PC-3 (cell line): ENCODE data around the gene HLCS. TPM values are rescaled to one million over a fixed set of nuclear protein-coding genes. Genes with fewer than 3 reads are reported as not detected.

Experiments used
- ATAC-seq: fragments of 200-7000 bp; cut with Tn5 transposase; 2 replicates; pipeline ENCODE4 v1.9.1; 2020; ENCODE audit warnings: mild to moderate bottlenecking, moderate library complexity
- BruUV-seq: library from RNA; stranded (reverse); fragments of 400-500 nt; replicated peaks from 2 replicates; lab custom pipeline; 2021; lab: Mats Ljungman, UMichigan
- CTCF ChIA-PET: fragments of 300-600 bp; sonication (Branson Sonifier 250); formaldehyde crosslinking; loops from one replicate; lab custom pipeline; 2022; ENCODE audit warnings: antibody characterized with exemption; lab: Charles Lee
- POLR2A ChIA-PET: fragments of 300-600 bp; sonication (Branson Sonifier 250); formaldehyde crosslinking; loops from one replicate; lab custom pipeline; 2022; ENCODE audit warnings: antibody characterized with exemption; ENCODE audit not compliant: unreplicated experiment; lab: Charles Lee
- DNase-seq: peaks from one replicate; pipeline ENCODE4 v3.0.0-alpha.2; 2015
- H2AFZ ChIP-seq: fragments of 300-600 bp; sonication (generic); 2 replicates; pipeline ENCODE4 v1.6.0; 2016; ENCODE audit warnings: antibody characterized with exemption, low read length
- H3F3A ChIP-seq: fragments of 300-600 bp; sonication (generic); one replicate; pipeline ENCODE4 v1.6.0; 2017; ENCODE audit warnings: antibody characterized with exemption, low read length, control low read depth, mild to moderate bottlenecking; ENCODE audit not compliant: unreplicated experiment
- H3K27ac ChIP-seq: fragments of 300-600 bp; sonication (generic); 2 replicates; pipeline ENCODE4 v1.5.1; 2016; ENCODE audit warnings: mild to moderate bottlenecking, low read length
- H3K27me3 ChIP-seq: fragments of 300-600 bp; sonication (generic); 2 replicates; pipeline ENCODE4 v1.6.1; 2016; ENCODE audit warnings: low read length, mixed read lengths
- H3K36me3 ChIP-seq: fragments of 300-600 bp; sonication (generic); 2 replicates; pipeline ENCODE4 v1.6.1; 2016; ENCODE audit warnings: low read depth, mixed run types, low read length, mixed read lengths
- H3K4me1 ChIP-seq: fragments of 300-600 bp; sonication (generic); 2 replicates; pipeline ENCODE4 v1.5.1; 2016; ENCODE audit warnings: low read length; ENCODE audit not compliant: insufficient read depth
- H3K4me2 ChIP-seq: fragments of 300-600 bp; sonication (generic); 2 replicates; pipeline ENCODE4 v1.6.0; 2016; ENCODE audit warnings: low read length
- H3K4me3 ChIP-seq: fragments of 300-600 bp; sonication (generic); 2 replicates; pipeline ENCODE4 v1.5.1; 2016; ENCODE audit warnings: mild to moderate bottlenecking, low read length, mixed read lengths
- H3K79me2 ChIP-seq: fragments of 300-600 bp; sonication (generic); 2 replicates; pipeline ENCODE4 v1.6.1; 2017; ENCODE audit warnings: low read length, mixed read lengths
- H3K9ac ChIP-seq: fragments of 300-600 bp; sonication (generic); 2 replicates; pipeline ENCODE4 v1.6.0; 2016; ENCODE audit warnings: mild to moderate bottlenecking, low read length
- H3K9me2 ChIP-seq: fragments of 300-600 bp; sonication (generic); replicated peaks from 2 replicates; pipeline ENCODE4 v1.6.1; 2016; ENCODE audit warnings: mixed run types, low read length, mixed read lengths
- H3K9me3 ChIP-seq: fragments of 300-600 bp; sonication (generic); 2 replicates; pipeline ENCODE4 v1.6.1; 2016; ENCODE audit warnings: low read length, mixed read lengths
- H4K20me1 ChIP-seq: fragments of 300-600 bp; sonication (generic); 2 replicates; pipeline ENCODE4 v1.6.1; 2016; ENCODE audit warnings: low read length, mixed read lengths
- EZH2 ChIP-seq: fragments of 300-600 bp; sonication (generic); IDR thresholded peaks from one replicate; pipeline ENCODE4 v1.6.1; 2017; ENCODE audit warnings: antibody characterized with exemption, mild to moderate bottlenecking, low read length; ENCODE audit not compliant: unreplicated experiment
- EZH2phosphoT487 ChIP-seq: fragments of 300-600 bp; sonication (generic); IDR thresholded peaks from 2 replicates; pipeline ENCODE4 v1.6.1; 2018; ENCODE audit warnings: mild to moderate bottlenecking, antibody characterized with exemption, low read length, borderline replicate concordance
- intact Hi-C: fragments of 100-400 bp; cut with micrococcal nuclease; formaldehyde crosslinking; loops from 2 replicates; pipeline ENCODE4 v1.9.0; 2023
- total RNA-seq: library from RNA; depleted of rRNA; stranded (reverse); fragments of >200 nt; gene quantifications from 2 replicates; pipeline ENCODE4 v1.2.3, GENCODE V29; 2014
- TF ChIP-seq, protein P1 (sequence below): fragments of 300-600 bp; sonication (generic); conservative IDR thresholded peaks from 2 replicates; pipeline ENCODE4 v1.5.1; 2017; ENCODE audit warnings: antibody characterized with exemption, low read depth, mild to moderate bottlenecking, low read length

The HLCS gene
- total RNA-seq, 1 experiment from 2014 or later, result 44.1 TPM

DNA sequence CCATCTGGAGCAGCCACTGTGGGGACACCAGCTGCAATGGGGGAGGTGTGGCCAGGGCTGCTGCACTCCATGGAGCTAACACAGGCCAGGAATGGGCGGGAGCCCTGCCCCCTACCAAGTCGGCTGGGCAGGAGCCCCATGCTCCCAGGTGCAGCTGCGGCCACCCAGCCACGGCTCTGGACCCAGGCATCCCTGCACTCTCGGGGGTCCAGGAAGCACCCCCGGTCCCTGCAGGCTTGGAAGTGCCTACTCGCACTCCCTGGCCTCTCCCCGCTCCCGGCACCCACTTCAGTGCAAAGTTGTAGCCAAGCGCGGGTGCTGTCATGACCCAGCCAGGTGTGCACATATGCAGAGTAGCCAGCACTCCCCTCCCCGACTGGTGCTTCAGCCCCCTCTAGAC is 91.8 kb downstream of the HLCS start:
- Histone ChIP-seq H3K27ac (no peak overlapping the region), H3K27me3 (no peaks in the 10 kb centered on the region), H3K79me2 (no peaks in the 10 kb centered on the region), H3K9ac (no peak overlapping the region), H3F3A (no peaks in the 10 kb centered on the region), H3K9me3 (peaks cover 13% of the 10 kb centered on the region), H4K20me1 (no peaks in the 10 kb centered on the region), H3K9me2 (no peaks in the 10 kb centered on the region), H3K4me2 (no peak overlapping the region), H3K4me1 (peaks cover 9% of the 10 kb centered on the region), H3K4me3 (no peak overlapping the region), H2AFZ (no peak overlapping the region), H3K36me3 (peaks cover 14% of the 10 kb centered on the region)
- ChIA-PET CTCF (interaction anchor here (0.7 kb wide), 1 partner anchor 28 kb away, joined by 3 read pairs; no protein-coding TSS in a partner anchor), POLR2A (no interaction called here)
- TF ChIP-seq, protein P1, sequence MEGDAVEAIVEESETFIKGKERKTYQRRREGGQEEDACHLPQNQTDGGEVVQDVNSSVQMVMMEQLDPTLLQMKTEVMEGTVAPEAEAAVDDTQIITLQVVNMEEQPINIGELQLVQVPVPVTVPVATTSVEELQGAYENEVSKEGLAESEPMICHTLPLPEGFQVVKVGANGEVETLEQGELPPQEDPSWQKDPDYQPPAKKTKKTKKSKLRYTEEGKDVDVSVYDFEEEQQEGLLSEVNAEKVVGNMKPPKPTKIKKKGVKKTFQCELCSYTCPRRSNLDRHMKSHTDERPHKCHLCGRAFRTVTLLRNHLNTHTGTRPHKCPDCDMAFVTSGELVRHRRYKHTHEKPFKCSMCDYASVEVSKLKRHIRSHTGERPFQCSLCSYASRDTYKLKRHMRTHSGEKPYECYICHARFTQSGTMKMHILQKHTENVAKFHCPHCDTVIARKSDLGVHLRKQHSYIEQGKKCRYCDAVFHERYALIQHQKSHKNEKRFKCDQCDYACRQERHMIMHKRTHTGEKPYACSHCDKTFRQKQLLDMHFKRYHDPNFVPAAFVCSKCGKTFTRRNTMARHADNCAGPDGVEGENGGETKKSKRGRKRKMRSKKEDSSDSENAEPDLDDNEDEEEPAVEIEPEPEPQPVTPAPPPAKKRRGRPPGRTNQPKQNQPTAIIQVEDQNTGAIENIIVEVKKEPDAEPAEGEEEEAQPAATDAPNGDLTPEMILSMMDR, result no peak
- TF ChIP-seq EZH2phosphoT487 (no peak), EZH2 (no peak)
- BruUV-seq, result no TSS peak
- DNase-seq (no peak), ATAC-seq (peak; percentile 14)
- intact Hi-C loops, result no loop called here

DNA sequence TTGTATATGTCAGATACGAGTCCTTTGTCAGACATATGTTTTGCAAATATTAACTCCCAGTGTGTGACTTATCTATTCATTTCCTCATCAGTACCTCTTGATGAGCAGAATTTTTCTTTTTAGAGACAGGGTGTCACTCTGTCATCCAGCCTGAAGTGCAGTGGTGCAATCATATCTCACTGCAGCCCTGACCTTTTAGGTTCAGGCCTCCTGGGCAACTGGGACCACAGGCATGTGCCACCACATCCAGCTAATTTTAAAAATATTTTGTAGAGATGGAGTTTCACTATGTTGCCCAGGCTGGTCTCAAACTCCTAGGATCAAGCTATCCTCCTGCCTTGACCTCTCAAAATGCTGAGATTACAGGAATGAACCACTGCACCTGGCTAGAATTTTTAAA is 93.0 kb downstream of the HLCS start:
- H3K9ac ChIP-seq, result no peak overlapping the region
- H2AFZ ChIP-seq, result no peak overlapping the region
- peaks cover 12% of the 10 kb centered on the region for H3K9me3 ChIP-seq
- no peaks in the 10 kb centered on the region for H3K27me3 ChIP-seq
- TF ChIP-seq, protein P1, result no peak
- TF ChIP-seq EZH2, result no peak
- no peak for TF ChIP-seq EZH2phosphoT487
- ATAC-seq (peak; percentile 42; the same call in 1 of the 2 replicates), DNase-seq (peak; percentile 23)
- no peaks in the 10 kb centered on the region for H4K20me1 ChIP-seq
- peak overlapping the region; percentile 4; the same call in 1 of the 2 replicates for H3K27ac ChIP-seq
- no TSS peak for BruUV-seq
- H3K4me3 ChIP-seq, result no peak overlapping the region
- peak overlapping the region; percentile 24 for H3K4me2 ChIP-seq
- no peaks in the 10 kb centered on the region for H3K9me2 ChIP-seq
- POLR2A ChIA-PET, result interaction anchor here (0.6 kb wide), 1 partner anchor 13 kb away, joined by 3 read pairs; no protein-coding TSS in a partner anchor
- intact Hi-C loops, result no loop called here
- peaks cover 9% of the 10 kb centered on the region for H3K4me1 ChIP-seq
- peaks cover 12% of the 10 kb centered on the region for H3K36me3 ChIP-seq
- no peaks in the 10 kb centered on the region for H3K79me2 ChIP-seq
- CTCF ChIA-PET, result no interaction called here
- H3F3A ChIP-seq, result no peaks in the 10 kb centered on the region

DNA sequence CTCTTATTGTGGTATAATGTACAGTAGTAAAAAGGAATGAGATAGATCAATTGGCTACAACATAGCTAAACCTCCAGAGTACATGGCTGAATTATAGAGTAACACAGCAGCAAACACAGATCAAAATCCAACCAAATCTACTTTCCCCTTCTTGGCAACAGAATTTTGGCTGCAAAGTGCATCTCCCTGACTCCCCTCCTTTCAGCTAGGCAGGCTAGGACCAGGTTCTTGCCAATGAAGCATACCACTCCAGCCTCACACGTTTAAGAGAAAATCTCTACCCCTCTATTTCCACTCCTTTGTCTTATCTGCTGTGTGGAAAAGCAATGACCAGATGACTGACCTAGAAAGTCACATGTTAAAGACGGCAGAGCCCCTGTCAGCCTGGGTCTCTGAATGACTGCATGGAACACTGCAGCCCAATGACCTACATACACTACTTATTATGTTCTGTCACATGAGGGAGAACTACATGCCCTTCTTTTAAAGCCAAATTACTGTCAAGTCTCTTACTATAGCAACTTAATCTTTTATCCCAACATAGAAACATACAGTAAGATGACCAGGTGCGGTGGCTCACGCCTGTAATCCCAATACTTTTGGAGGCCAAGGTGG is 99.1 kb downstream of the HLCS start:
- POLR2A ChIA-PET, result no interaction called here
- Histone ChIP-seq H3K4me2 (no peak overlapping the region), H3K9me2 (no peaks in the 10 kb centered on the region), H3K36me3 (no peaks in the 10 kb centered on the region), H4K20me1 (no peaks in the 10 kb centered on the region), H3K4me3 (no peak overlapping the region), H3K79me2 (no peaks in the 10 kb centered on the region), H3K9ac (no peak overlapping the region), H3K9me3 (no peaks in the 10 kb centered on the region), H2AFZ (no peak overlapping the region), H3K4me1 (0 out of 2 replicates have a peak, but pooled peaks cover 2% of the 10 kb centered on the region), H3K27me3 (no peaks in the 10 kb centered on the region), H3F3A (no peaks in the 10 kb centered on the region), H3K27ac (no peak overlapping the region)
- ATAC-seq, result no peak
- CTCF ChIA-PET, result no interaction called here
- no peak for TF ChIP-seq EZH2phosphoT487
- TF ChIP-seq EZH2, result no peak
- TF ChIP-seq, protein P1, result no peak
- intact Hi-C loops, result no loop called here
- no peak for DNase-seq
- BruUV-seq, result no TSS peak
